Activated naive CD8-positive, alpha-beta T cell treated with anti-CD3 and anti-CD28 coated beads for 36 hours (primary cell): ENCODE results near the gene KLK2. TPM values are rescaled to one million over a fixed set of nuclear protein-coding genes. Genes with fewer than 3 reads are reported as not detected.
A peak's percentile ranks its signal among the peaks of the same experiment; 100 is the strongest.

ENCODE experiments used
- DNase-seq: peaks from one replicate; pipeline ENCODE4 v3.0.0; 2021
- H3K27ac Mint-ChIP-seq: one replicate; pipeline ENCODE4 v1.8.0; 2022; ENCODE audit warnings: mild to moderate bottlenecking, moderate library complexity, mixed read lengths
- H3K27me3 Mint-ChIP-seq: one replicate; pipeline ENCODE4 v1.8.0; 2022; ENCODE audit warnings: mild to moderate bottlenecking, mixed read lengths
- H3K36me3 Mint-ChIP-seq: one replicate; pipeline ENCODE4 v1.8.0; 2021; ENCODE audit warnings: mild to moderate bottlenecking, mixed read lengths
- H3K4me1 Mint-ChIP-seq: one replicate; pipeline ENCODE4 v1.8.0; 2021; ENCODE audit warnings: mixed read lengths
- H3K4me3 Mint-ChIP-seq: one replicate; pipeline ENCODE4 v1.8.0; 2022; ENCODE audit warnings: mild to moderate bottlenecking, moderate library complexity, mixed read lengths
- H3K9me3 Mint-ChIP-seq: one replicate; pipeline ENCODE4 v1.8.0; 2022; ENCODE audit warnings: mixed read lengths
- total RNA-seq, 2 experiments: library from RNA; stranded (reverse); gene quantifications; one replicate each; pipeline ENCODE4 v1.2.3, GENCODE V29; 2021

KLK2 gene
- total RNA-seq, 2 experiments from 2014 or later: 0.38 to 0.45 TPM

- H3K4me3 Mint-ChIP-seq: no peak overlapping the region
- H3K27ac Mint-ChIP-seq: no peak overlapping the region
- peak; percentile 36 for DNase-seq
- peaks cover 5% of the 10 kb centered on the region for H3K9me3 Mint-ChIP-seq
- peaks cover 33% of the 10 kb centered on the region for H3K27me3 Mint-ChIP-seq
- H3K4me1 Mint-ChIP-seq: peaks cover 4% of the 10 kb centered on the region
- peaks cover 2% of the 10 kb centered on the region for H3K36me3 Mint-ChIP-seq
These were observed 23.5 kb downstream of the KLK2 start for GRCh38 chr19:50896591-50897190.

- Mint-ChIP-seq H3K27ac (no peak overlapping the region), H3K27me3 (peaks cover 29% of the 10 kb centered on the region), H3K4me3 (no peak overlapping the region), H3K36me3 (peaks cover 2% of the 10 kb centered on the region), H3K9me3 (peaks cover 5% of the 10 kb centered on the region), H3K4me1 (peaks cover 4% of the 10 kb centered on the region)
- no peak for DNase-seq
These were observed 24.0 kb downstream of the KLK2 start for GRCh38 chr19:50897191-50897607.

- no peak for DNase-seq
- H3K27ac Mint-ChIP-seq: no peak overlapping the region
- peaks cover 5% of the 10 kb centered on the region for H3K9me3 Mint-ChIP-seq
- peaks cover 4% of the 10 kb centered on the region for H3K4me1 Mint-ChIP-seq
- H3K27me3 Mint-ChIP-seq: peaks cover 27% of the 10 kb centered on the region
- peaks cover 2% of the 10 kb centered on the region for H3K36me3 Mint-ChIP-seq
- H3K4me3 Mint-ChIP-seq: no peak overlapping the region
These were observed 24.4 kb downstream of the KLK2 start for GRCh38 chr19:50897612-50898011.

- Mint-ChIP-seq H3K4me3 (no peak overlapping the region), H3K36me3 (peaks cover 2% of the 10 kb centered on the region), H3K4me1 (peaks cover 4% of the 10 kb centered on the region), H3K9me3 (peaks cover 5% of the 10 kb centered on the region), H3K27ac (no peak overlapping the region), H3K27me3 (peaks cover 27% of the 10 kb centered on the region)
- no peak for DNase-seq
These were observed 24.8 kb downstream of the KLK2 start for GRCh38 chr19:50898018-50898417.

- DNase-seq: no peak
- Mint-ChIP-seq H3K36me3 (peaks cover 2% of the 10 kb centered on the region), H3K4me1 (peaks cover 4% of the 10 kb centered on the region), H3K4me3 (no peak overlapping the region), H3K27me3 (peaks cover 22% of the 10 kb centered on the region), H3K27ac (no peak overlapping the region), H3K9me3 (peaks cover 5% of the 10 kb centered on the region)
These were observed 26.3 kb downstream of the KLK2 start for GRCh38 chr19:50899569-50899968.

- H3K4me3 Mint-ChIP-seq: no peak overlapping the region
These were observed 29.4 kb downstream of the KLK2 start for GRCh38 chr19:50902640-50903039.

GRCh38 chr19:50906217-50906616 is 33.0 kb downstream of the KLK2 start:
- no peak overlapping the region for H3K4me3 Mint-ChIP-seq
- peak; percentile 33 for DNase-seq
- no peaks in the 10 kb centered on the region for H3K36me3 Mint-ChIP-seq
- H3K9me3 Mint-ChIP-seq: no peaks in the 10 kb centered on the region
- peaks cover 8% of the 10 kb centered on the region for H3K4me1 Mint-ChIP-seq
- H3K27ac Mint-ChIP-seq: no peak overlapping the region
- peaks cover 61% of the 10 kb centered on the region for H3K27me3 Mint-ChIP-seq

More at GRCh38 chr19:50902640-50903039, 29.4 kb downstream of the KLK2 start:
- DNase-seq: no peak
- Mint-ChIP-seq H3K4me1 (no peaks in the 10 kb centered on the region), H3K36me3 (no peaks in the 10 kb centered on the region), H3K27ac (no peak overlapping the region), H3K9me3 (no peaks in the 10 kb centered on the region), H3K27me3 (peaks cover 38% of the 10 kb centered on the region)

- no peaks in the 10 kb centered on the region for H3K36me3 Mint-ChIP-seq
- H3K4me1 Mint-ChIP-seq: peaks cover 10% of the 10 kb centered on the region
- no peak overlapping the region for H3K4me3 Mint-ChIP-seq
- H3K27me3 Mint-ChIP-seq: peaks cover 54% of the 10 kb centered on the region
- DNase-seq: no peak
- H3K27ac Mint-ChIP-seq: no peak overlapping the region
- no peaks in the 10 kb centered on the region for H3K9me3 Mint-ChIP-seq
These were observed 35.1 kb downstream of the KLK2 start for GRCh38 chr19:50908336-50908735.

- Mint-ChIP-seq H3K9me3 (no peaks in the 10 kb centered on the region), H3K4me1 (peaks cover 10% of the 10 kb centered on the region), H3K4me3 (no peak overlapping the region), H3K27me3 (peaks cover 54% of the 10 kb centered on the region), H3K36me3 (no peaks in the 10 kb centered on the region), H3K27ac (no peak overlapping the region)
- peak; percentile 51 for DNase-seq
These were observed 36.2 kb downstream of the KLK2 start for GRCh38 chr19:50909240-50910070.

GRCh38 chr19:50910722-50911121 is 37.5 kb downstream of the KLK2 start:
- no peak for DNase-seq
- H3K27ac Mint-ChIP-seq: no peak overlapping the region
- no peaks in the 10 kb centered on the region for H3K9me3 Mint-ChIP-seq
- peaks cover 10% of the 10 kb centered on the region for H3K4me1 Mint-ChIP-seq
- H3K36me3 Mint-ChIP-seq: no peaks in the 10 kb centered on the region
- peaks cover 52% of the 10 kb centered on the region for H3K27me3 Mint-ChIP-seq
- H3K4me3 Mint-ChIP-seq: no peak overlapping the region

- no peak for DNase-seq
- H3K9me3 Mint-ChIP-seq: no peaks in the 10 kb centered on the region
- H3K27me3 Mint-ChIP-seq: peaks cover 49% of the 10 kb centered on the region
- H3K36me3 Mint-ChIP-seq: no peaks in the 10 kb centered on the region
- H3K4me1 Mint-ChIP-seq: peaks cover 10% of the 10 kb centered on the region
- no peak within 1 kb of the TSS for H3K27ac Mint-ChIP-seq
- H3K4me3 Mint-ChIP-seq: no peak within 1 kb of the TSS
These were observed 38.2 kb downstream of the KLK2 start, which contains the start of gene KLK4 for GRCh38 chr19:50911206-50912101. TSS of gene KLK4 (minus strand) at chr19:50911395. CDS start at chr19:50910738, 657 bp downstream.

- Mint-ChIP-seq H3K4me1 (peaks cover 10% of the 10 kb centered on the region), H3K9me3 (no peaks in the 10 kb centered on the region), H3K27me3 (peaks cover 48% of the 10 kb centered on the region), H3K36me3 (no peaks in the 10 kb centered on the region), H3K27ac (no peak overlapping the region), H3K4me3 (no peak overlapping the region)
- DNase-seq: no peak
These were observed 38.9 kb downstream of the KLK2 start for GRCh38 chr19:50912102-50912599.

GRCh38 chr19:50912727-50913716 is 39.8 kb downstream of the KLK2 start:
- Mint-ChIP-seq H3K36me3 (no peaks in the 10 kb centered on the region), H3K27ac (no peak overlapping the region), H3K4me1 (peaks cover 10% of the 10 kb centered on the region), H3K27me3 (peaks cover 40% of the 10 kb centered on the region), H3K9me3 (no peaks in the 10 kb centered on the region), H3K4me3 (no peak overlapping the region)
- DNase-seq: peak; percentile 47

- no peak overlapping the region for H3K27ac Mint-ChIP-seq
- H3K4me3 Mint-ChIP-seq: no peak overlapping the region
- DNase-seq: no peak
- H3K9me3 Mint-ChIP-seq: no peaks in the 10 kb centered on the region
- no peaks in the 10 kb centered on the region for H3K36me3 Mint-ChIP-seq
- H3K27me3 Mint-ChIP-seq: peaks cover 36% of the 10 kb centered on the region
- peaks cover 1% of the 10 kb centered on the region for H3K4me1 Mint-ChIP-seq
These were observed 42.8 kb downstream of the KLK2 start for GRCh38 chr19:50916069-50916468.
